Lower leg skin (tissue), 4 donors: ENCODE results near the gene TMEM151A. TPM values are rescaled to one million over a fixed set of nuclear protein-coding genes. Genes with fewer than 3 reads are reported as not detected.
"Not testable (repeated sequence)": the region's sequence is repeated elsewhere in the genome, so short reads cannot be mapped to it uniquely, and the experiment has no call there.

Experiments
- DNase-seq, 2 donors: peaks; one replicate each; pipeline ENCODE4 v3.0.0-alpha.2; 2019; ENCODE audit warnings: low spot score in 2 of 2
- H3K4me3 ChIP-seq: fragments of 200-600 bp; sonication (generic); 2 replicates; pipeline ENCODE4 v1.5.1; 2017; ENCODE audit warnings: mild to moderate bottlenecking, low read depth; ENCODE audit not compliant: poor library complexity, severe bottlenecking
- POLR2A ChIP-seq, 2 donors: fragments of 450-650 bp; IDR thresholded peaks; one replicate each; pipeline ENCODE4 v1.6.1; 2016 to 2017; ENCODE audit warnings: antibody characterized with exemption in 2 of 2, mild to moderate bottlenecking in 1 of 2, moderate library complexity in 1 of 2
- WGBS, 2 donors: methylation state at CpG; one replicate each; pipeline ENCODE4 v1.1.5; 2018; 5-methylcytosine and 5-hydroxymethylcytosine counted together
- intact Hi-C: fragments of 100-400 bp; cut with DNase I; formaldehyde crosslinking; loops from one replicate; pipeline ENCODE4 v1.15.0; 2023; ENCODE audit warnings: low total_unique reads
- total RNA-seq, 4 donors: library from RNA; depleted of rRNA; stranded (reverse); fragments of >200 nt; gene quantifications; one replicate each; pipeline ENCODE4 v1.1.0, GENCODE V29; 2016
- TF ChIP-seq, protein P1 (sequence below), 3 donors: fragments of 450-650 bp; IDR thresholded peaks; one replicate each; pipeline ENCODE4 v1.5.1; 2016; ENCODE audit warnings: antibody characterized with exemption in 3 of 3, mild to moderate bottlenecking in 3 of 3, moderate library complexity in 2 of 3

The TMEM151A gene
- total RNA-seq, 4 donors from 2014 or later, result not detected

DNA sequence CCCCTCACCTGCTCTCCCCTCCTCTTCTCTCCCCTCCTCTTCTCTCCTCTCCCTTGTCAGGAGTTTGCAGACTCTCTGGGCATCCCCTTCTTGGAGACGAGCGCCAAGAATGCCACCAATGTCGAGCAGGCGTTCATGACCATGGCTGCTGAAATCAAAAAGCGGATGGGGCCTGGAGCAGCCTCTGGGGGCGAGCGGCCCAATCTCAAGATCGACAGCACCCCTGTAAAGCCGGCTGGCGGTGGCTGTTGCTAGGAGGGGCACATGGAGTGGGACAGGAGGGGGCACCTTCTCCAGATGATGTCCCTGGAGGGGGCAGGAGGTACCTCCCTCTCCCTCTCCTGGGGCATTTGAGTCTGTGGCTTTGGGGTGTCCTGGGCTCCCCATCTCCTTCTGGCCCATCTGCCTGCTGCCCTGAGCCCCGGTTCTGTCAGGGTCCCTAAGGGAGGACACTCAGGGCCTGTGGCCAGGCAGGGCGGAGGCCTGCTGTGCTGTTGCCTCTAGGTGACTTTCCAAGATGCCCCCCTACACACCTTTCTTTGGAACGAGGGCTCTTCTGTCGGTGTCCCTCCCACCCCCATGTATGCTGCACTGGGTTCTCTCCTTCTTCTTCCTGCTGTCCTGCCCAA, 15.6 kb upstream of the TMEM151A start:
- intact Hi-C loops, result no loop called here
- no peak for DNase-seq
- H3K4me3 ChIP-seq, result no peak overlapping the region
- WGBS, 2 donors, result 73 to 86% methylated on average over 14 of the region's 14 CpGs
- no peak for TF ChIP-seq POLR2A (IDR thresholded peaks at IDR 0.05)
- TF ChIP-seq, protein P1, sequence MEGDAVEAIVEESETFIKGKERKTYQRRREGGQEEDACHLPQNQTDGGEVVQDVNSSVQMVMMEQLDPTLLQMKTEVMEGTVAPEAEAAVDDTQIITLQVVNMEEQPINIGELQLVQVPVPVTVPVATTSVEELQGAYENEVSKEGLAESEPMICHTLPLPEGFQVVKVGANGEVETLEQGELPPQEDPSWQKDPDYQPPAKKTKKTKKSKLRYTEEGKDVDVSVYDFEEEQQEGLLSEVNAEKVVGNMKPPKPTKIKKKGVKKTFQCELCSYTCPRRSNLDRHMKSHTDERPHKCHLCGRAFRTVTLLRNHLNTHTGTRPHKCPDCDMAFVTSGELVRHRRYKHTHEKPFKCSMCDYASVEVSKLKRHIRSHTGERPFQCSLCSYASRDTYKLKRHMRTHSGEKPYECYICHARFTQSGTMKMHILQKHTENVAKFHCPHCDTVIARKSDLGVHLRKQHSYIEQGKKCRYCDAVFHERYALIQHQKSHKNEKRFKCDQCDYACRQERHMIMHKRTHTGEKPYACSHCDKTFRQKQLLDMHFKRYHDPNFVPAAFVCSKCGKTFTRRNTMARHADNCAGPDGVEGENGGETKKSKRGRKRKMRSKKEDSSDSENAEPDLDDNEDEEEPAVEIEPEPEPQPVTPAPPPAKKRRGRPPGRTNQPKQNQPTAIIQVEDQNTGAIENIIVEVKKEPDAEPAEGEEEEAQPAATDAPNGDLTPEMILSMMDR (IDR thresholded peaks at IDR 0.05), result no peak

- intact Hi-C loops, H3K4me3 ChIP-seq, DNase-seq: not testable (repeated sequence)
- 84 to 86% methylated on average over 13 of the region's 13 CpGs for WGBS, 2 donors
Measured at GRCh38 chr11:66276619-66277018, 15.1 kb upstream of the TMEM151A start.

DNA sequence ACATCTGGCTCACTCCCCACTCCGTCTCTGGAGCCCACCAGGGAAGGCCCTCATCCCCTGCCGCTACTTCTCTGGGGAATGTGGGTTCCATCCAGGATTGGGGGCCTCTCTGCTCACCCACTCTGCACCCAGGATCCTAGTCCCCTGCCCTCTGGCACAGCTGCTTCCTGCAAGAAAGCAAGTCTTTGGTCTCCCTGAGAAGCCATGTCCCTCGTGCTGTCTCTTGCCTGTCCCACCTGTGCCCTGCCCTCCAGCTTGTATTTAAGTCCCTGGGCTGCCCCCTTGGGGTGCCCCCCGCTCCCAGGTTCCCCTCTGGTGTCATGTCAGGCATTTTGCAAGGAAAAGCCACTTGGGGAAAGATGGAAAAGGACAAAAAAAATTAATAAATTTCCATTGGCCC, 14.6 kb upstream of the TMEM151A start:
- 69 to 70% methylated on average over 4 of the region's 4 CpGs for WGBS, 2 donors

GRCh38 chr11:66277471-66278362, 14.0 kb upstream of the TMEM151A start, which contains the start of gene CNIH2:
Gene CNIH2, plus strand, starts transcription at chr11:66278175. Its CDS starts 282 bp downstream, at chr11:66278457.
- H3K4me3 ChIP-seq, result no peak within 1 kb of the TSS
- intact Hi-C loops, result no loop called here
- TF ChIP-seq POLR2A (IDR thresholded peaks at IDR 0.05), result no peak
- no peak for DNase-seq
- WGBS, 2 donors, result 7 to 8% methylated on average over 19 to 55 of the region's 84 CpGs

More for the DNA sequence above, 14.6 kb upstream of the TMEM151A start:
- intact Hi-C loops, H3K4me3 ChIP-seq, DNase-seq: not testable (repeated sequence)

DNA sequence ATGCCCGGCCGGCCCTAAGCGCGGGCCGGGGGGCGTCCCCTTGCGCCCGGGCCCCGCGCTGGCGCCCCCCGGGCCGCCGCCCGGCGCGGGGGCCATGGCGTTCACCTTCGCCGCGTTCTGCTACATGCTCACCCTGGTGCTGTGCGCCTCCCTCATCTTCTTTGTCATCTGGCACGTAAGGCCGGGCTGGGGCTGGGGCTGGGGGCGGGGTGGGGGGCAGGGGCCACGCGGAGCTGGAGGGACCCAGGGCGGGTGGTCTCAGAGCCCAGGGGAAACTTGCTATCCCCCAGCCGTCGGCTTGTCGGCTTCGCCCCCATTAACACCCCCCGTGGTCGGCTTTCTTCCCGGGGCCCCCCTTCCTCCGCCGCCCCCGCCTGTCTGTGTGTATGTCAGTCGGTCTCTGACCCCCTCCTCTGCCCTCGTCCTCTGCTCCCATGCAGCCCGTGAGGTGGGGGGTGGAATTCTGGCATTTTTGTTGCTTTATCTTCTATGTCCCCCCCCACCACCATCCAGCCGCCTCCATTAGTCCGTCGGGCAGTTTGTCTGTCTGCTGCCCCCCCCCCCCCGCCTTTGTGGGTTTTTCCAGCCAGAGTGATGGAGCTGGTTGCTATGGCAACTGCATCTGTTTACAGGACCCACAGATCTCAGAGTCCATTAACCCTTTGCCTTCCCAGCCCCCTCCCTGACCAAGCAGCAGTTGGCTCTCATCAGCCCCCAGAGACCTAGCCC, 13.2 kb upstream of the TMEM151A start:
- intact Hi-C loops, result no loop called here
- WGBS, 2 donors, result 6 to 8% methylated on average over 20 to 23 of the region's 45 CpGs
- TF ChIP-seq POLR2A (IDR thresholded peaks at IDR 0.05), result no peak
- TF ChIP-seq, protein P1 (IDR thresholded peaks at IDR 0.05), result no peak
- no peak for DNase-seq
- H3K4me3 ChIP-seq, result no peak overlapping the region

GRCh38 chr11:66279092-66279734, 12.5 kb upstream of the TMEM151A start:
- TF ChIP-seq, protein P1 (IDR thresholded peaks at IDR 0.05), result no peak
- no peak for TF ChIP-seq POLR2A (IDR thresholded peaks at IDR 0.05)
- DNase-seq, result no peak
- no peak overlapping the region for H3K4me3 ChIP-seq
- intact Hi-C loops, result no loop called here
- 73% methylated on average over 15 of the region's 15 CpGs for WGBS, 2 donors
